Measurements from ENCODE around the gene TIMM23. TPM values are rescaled to one million over a fixed set of nuclear protein-coding genes. Genes with fewer than 3 reads are reported as not detected.

TIMM23 gene
- polyA plus RNA-seq, 2 of the 4 experiments (the other 2 are of a cell fraction) = 134 to 202 TPM

DNA sequence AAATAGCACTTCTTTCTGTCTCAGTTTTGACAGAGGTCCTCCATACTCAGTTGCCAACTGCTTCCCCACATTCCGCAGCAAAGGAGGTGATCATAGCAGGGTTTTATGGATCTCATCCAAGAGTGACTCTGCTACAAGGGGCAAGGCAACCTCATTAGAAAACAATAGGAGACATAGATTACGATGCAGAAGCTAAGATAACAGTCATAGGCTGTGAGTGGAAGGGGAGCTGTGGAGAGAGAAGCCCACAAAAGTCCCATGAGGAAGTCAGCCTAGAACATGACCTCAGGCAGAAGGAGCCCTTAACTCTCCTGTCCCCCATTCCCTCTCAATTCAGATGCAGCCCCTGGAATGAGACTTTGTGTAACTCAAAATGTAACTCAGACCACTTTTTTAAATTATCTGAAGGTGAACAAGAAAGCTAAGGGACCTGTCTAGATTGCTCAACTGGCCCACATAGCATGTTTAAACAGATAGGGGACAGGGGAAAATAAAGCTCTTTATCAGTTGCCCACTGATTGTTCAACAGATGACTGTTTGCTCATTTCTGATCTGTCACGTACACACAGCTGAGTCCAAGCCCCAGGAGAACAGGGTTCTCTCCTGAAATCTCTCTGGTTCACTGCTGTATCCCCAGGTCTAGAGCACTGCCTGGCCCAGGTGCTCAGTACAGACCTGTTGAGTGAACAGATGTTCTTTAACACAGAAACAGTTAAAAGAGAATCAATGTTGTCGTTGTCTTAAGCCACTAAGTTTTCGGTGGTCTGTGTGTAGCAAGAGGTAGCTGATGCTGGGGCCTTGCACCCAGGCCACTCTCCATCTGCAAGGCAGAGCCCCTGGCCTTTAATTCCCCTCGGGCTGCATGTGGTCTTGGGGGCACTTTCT, 59.6 kb downstream of the TIMM23 start:
- FAIRE-seq = no peak
- no peaks in the 10 kb centered on the region for H3K9me3 ChIP-seq
- WGBS (ENCODE audit: missing lambda C conversion rate) = 76% methylated on average over 6 of the region's 6 CpGs
- no peak overlapping the region for H3K27ac ChIP-seq
- CTCF ChIA-PET = interaction anchor here (0.6 to 2.2 kb wide), 6 partner anchors 9 to 1094 kb away, joined by 3 to 5 read pairs (median 3); no protein-coding TSS in a partner anchor
- no peak for DNase-seq (ENCODE audit: low read depth in 1 of 2, low spot score in 1 of 2)
- H3K4me2 ChIP-seq = no peak overlapping the region
- H3K4me1 ChIP-seq = peaks cover 29% of the 10 kb centered on the region
- POLR2A ChIA-PET = no interaction called here
- no peak overlapping the region for H3K4me3 ChIP-seq
- TF ChIP-seq TP53 (CRISPR knock-in tag; IDR thresholded peaks at IDR 0.05) (no peak), RCOR1 (IDR thresholded peaks at IDR 0.05; ENCODE audit: low read depth, low read length) (no peak), MAFK (IDR thresholded peaks at IDR 0.05; ENCODE audit: partially characterized antibody) (no peak), RAD21 (conservative IDR thresholded peaks at IDR 0.05 in 1 of 2, IDR thresholded peaks at IDR 0.05 in 1 of 2) (no peak), CHD4 (IDR thresholded peaks at IDR 0.05; ENCODE audit: borderline replicate concordance) (no peak), FOXS1 (CRISPR knock-in tag; IDR thresholded peaks at IDR 0.05) (no peak)
- ATAC-seq = no peak

DNA sequence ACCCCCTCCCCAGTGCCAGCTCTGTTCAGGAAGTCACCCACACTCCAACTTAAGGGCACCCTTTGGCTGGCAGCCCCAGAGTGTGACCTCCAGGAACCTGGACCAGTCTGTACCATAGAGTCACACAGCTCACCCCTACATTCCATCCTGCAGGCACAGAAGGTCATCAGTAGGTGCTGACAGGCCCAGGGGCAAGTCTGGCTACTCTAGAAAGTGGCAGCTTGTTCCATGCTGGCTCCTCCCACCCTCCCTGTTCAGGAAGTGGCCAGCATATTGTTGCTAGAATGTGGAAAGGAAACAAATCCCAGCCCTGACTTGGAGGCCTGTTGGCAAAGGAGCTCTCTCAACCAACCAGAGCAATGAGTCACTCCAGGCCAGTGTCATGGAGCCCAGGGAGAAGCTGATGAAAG, 61.3 kb downstream of the TIMM23 start:
- Histone ChIP-seq H3K27ac (no peak overlapping the region), H3K9me3 (no peaks in the 10 kb centered on the region), H3K4me3 (no peak overlapping the region), H3K4me1 (peaks cover 19% of the 10 kb centered on the region), H3K4me2 (no peak overlapping the region)
- POLR2A ChIA-PET = no interaction called here
- TF ChIP-seq TFCP2L1 (CRISPR knock-in tag; IDR thresholded peaks at IDR 0.05) (no peak), HDAC2 (IDR thresholded peaks at IDR 0.05) (no peak), HOXA7 (CRISPR knock-in tag; IDR thresholded peaks at IDR 0.05) (no peak), KDM5A (IDR thresholded peaks at IDR 0.05) (no peak), RCOR1 (IDR thresholded peaks at IDR 0.05; ENCODE audit: low read depth, low read length) (no peak), POLR2A (IDR thresholded peaks at IDR 0.05; ENCODE audit: low read length) (no peak), FOSL2 (IDR thresholded peaks at IDR 0.05) (no peak), FOSL2 (CRISPR knock-in tag; IDR thresholded peaks at IDR 0.05) (no peak), MAFK (IDR thresholded peaks at IDR 0.05; ENCODE audit: partially characterized antibody) (no peak), FOSB (CRISPR knock-in tag; IDR thresholded peaks at IDR 0.05) (no peak)
- TF ChIP-seq, protein P1, sequence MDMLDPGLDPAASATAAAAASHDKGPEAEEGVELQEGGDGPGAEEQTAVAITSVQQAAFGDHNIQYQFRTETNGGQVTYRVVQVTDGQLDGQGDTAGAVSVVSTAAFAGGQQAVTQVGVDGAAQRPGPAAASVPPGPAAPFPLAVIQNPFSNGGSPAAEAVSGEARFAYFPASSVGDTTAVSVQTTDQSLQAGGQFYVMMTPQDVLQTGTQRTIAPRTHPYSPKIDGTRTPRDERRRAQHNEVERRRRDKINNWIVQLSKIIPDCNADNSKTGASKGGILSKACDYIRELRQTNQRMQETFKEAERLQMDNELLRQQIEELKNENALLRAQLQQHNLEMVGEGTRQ (IDR thresholded peaks at IDR 0.05) = no peak
- TF ChIP-seq, protein P2, sequence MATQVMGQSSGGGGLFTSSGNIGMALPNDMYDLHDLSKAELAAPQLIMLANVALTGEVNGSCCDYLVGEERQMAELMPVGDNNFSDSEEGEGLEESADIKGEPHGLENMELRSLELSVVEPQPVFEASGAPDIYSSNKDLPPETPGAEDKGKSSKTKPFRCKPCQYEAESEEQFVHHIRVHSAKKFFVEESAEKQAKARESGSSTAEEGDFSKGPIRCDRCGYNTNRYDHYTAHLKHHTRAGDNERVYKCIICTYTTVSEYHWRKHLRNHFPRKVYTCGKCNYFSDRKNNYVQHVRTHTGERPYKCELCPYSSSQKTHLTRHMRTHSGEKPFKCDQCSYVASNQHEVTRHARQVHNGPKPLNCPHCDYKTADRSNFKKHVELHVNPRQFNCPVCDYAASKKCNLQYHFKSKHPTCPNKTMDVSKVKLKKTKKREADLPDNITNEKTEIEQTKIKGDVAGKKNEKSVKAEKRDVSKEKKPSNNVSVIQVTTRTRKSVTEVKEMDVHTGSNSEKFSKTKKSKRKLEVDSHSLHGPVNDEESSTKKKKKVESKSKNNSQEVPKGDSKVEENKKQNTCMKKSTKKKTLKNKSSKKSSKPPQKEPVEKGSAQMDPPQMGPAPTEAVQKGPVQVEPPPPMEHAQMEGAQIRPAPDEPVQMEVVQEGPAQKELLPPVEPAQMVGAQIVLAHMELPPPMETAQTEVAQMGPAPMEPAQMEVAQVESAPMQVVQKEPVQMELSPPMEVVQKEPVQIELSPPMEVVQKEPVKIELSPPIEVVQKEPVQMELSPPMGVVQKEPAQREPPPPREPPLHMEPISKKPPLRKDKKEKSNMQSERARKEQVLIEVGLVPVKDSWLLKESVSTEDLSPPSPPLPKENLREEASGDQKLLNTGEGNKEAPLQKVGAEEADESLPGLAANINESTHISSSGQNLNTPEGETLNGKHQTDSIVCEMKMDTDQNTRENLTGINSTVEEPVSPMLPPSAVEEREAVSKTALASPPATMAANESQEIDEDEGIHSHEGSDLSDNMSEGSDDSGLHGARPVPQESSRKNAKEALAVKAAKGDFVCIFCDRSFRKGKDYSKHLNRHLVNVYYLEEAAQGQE (IDR thresholded peaks at IDR 0.05) = no peak
- TF ChIP-seq, protein P3, sequence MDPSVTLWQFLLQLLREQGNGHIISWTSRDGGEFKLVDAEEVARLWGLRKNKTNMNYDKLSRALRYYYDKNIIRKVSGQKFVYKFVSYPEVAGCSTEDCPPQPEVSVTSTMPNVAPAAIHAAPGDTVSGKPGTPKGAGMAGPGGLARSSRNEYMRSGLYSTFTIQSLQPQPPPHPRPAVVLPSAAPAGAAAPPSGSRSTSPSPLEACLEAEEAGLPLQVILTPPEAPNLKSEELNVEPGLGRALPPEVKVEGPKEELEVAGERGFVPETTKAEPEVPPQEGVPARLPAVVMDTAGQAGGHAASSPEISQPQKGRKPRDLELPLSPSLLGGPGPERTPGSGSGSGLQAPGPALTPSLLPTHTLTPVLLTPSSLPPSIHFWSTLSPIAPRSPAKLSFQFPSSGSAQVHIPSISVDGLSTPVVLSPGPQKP (IDR thresholded peaks at IDR 0.05; ENCODE audit: low read depth, low read length) = no peak
- TF ChIP-seq, protein P4, sequence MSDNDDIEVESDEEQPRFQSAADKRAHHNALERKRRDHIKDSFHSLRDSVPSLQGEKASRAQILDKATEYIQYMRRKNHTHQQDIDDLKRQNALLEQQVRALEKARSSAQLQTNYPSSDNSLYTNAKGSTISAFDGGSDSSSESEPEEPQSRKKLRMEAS (IDR thresholded peaks at IDR 0.05) = no peak
- FAIRE-seq (no peak), DNase-seq (ENCODE audit: low read depth in 1 of 2, low spot score in 1 of 2) (peak in 1 of 2 experiments; percentile 46), ATAC-seq (no peak)
- CTCF ChIA-PET = interaction anchor here (0.9 kb wide), 1 partner anchor 9 kb away, joined by 3 read pairs; no protein-coding TSS in a partner anchor

Data from A549 (cell line).